ENCODE data around the gene SFR1.

DNA sequence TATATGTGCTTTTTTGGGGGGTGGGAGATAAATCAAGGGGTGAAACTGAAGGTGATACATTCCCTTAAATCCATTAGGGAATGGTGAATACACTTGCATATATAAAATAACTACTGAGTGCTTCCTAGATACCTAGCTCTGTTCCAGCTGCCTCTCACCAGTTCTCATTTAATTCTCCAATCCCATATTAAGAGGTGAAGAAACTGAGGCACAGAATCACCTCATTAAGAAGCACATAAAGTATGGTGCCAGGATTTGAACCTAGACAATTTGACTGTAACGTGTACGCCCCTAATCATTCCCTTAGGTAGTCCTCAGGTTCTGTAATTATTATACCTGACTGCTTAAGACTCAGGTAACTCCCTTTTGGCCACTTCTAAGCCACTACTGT is 1.5 kb upstream of the SFR1 start:
- TF ChIP-seq EZH2 (IDR thresholded peaks at IDR 0.05; ENCODE audit: low read length, unreplicated experiment) (no peak), EZH2phosphoT487 (IDR thresholded peaks at IDR 0.05; ENCODE audit: borderline replicate concordance, low read length) (no peak)
- TF ChIP-seq, protein P1, sequence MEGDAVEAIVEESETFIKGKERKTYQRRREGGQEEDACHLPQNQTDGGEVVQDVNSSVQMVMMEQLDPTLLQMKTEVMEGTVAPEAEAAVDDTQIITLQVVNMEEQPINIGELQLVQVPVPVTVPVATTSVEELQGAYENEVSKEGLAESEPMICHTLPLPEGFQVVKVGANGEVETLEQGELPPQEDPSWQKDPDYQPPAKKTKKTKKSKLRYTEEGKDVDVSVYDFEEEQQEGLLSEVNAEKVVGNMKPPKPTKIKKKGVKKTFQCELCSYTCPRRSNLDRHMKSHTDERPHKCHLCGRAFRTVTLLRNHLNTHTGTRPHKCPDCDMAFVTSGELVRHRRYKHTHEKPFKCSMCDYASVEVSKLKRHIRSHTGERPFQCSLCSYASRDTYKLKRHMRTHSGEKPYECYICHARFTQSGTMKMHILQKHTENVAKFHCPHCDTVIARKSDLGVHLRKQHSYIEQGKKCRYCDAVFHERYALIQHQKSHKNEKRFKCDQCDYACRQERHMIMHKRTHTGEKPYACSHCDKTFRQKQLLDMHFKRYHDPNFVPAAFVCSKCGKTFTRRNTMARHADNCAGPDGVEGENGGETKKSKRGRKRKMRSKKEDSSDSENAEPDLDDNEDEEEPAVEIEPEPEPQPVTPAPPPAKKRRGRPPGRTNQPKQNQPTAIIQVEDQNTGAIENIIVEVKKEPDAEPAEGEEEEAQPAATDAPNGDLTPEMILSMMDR (conservative IDR thresholded peaks at IDR 0.05; ENCODE audit: low read depth, low read length), result no peak
